Glomerular endothelial cell (primary cell): ENCODE results near the gene CHN2. TPM values are rescaled to one million over a fixed set of nuclear protein-coding genes. Genes with fewer than 3 reads are reported as not detected.

Experiments used
- DNase-seq: peaks from one replicate; pipeline ENCODE4 v3.0.0-alpha.2; 2011; ENCODE audit warnings: low read depth, low spot score; ENCODE audit errors: extremely low read depth
- total RNA-seq: library from RNA; depleted of rRNA; stranded (reverse); fragments of >200 nt; gene quantifications from 2 replicates; pipeline ENCODE4 v1.2.3, GENCODE V29; 2015

CHN2 gene
- total RNA-seq, 1 donor from 2014 or later = 6.9 TPM

GRCh38 chr7:29328811-29329210 is 134.2 kb downstream of the CHN2 start:
- no peak for DNase-seq

- DNase-seq = no peak
These were observed 135.1 kb downstream of the CHN2 start for GRCh38 chr7:29329686-29330085.

GRCh38 chr7:29330136-29330535 is 135.6 kb downstream of the CHN2 start:
- no peak for DNase-seq

DNA sequence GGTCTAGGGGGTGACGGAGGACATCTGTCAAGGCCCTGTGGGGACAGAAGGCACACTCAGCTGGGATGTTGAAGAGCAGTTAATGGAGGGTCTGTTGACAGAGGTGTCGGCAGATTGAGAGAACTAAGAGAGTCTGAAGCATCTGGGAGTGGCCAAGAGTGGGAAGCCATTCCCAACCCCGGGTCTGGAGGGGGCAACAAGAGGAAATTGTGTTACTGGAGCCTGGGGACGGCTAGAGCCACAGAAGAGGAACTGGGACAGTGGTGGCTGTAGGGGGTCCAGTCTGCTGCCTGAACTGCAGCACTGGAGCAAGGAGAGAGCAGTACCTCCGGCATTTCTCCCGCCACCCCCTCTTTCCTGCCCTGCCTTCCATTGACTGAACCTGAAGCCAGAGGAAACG is 136.6 kb downstream of the CHN2 start:
- no peak for DNase-seq

GRCh38 chr7:29332042-29332811 is 137.7 kb downstream of the CHN2 start:
- DNase-seq = no peak

GRCh38 chr7:29332875-29333855 is 138.6 kb downstream of the CHN2 start:
- no peak for DNase-seq

DNA sequence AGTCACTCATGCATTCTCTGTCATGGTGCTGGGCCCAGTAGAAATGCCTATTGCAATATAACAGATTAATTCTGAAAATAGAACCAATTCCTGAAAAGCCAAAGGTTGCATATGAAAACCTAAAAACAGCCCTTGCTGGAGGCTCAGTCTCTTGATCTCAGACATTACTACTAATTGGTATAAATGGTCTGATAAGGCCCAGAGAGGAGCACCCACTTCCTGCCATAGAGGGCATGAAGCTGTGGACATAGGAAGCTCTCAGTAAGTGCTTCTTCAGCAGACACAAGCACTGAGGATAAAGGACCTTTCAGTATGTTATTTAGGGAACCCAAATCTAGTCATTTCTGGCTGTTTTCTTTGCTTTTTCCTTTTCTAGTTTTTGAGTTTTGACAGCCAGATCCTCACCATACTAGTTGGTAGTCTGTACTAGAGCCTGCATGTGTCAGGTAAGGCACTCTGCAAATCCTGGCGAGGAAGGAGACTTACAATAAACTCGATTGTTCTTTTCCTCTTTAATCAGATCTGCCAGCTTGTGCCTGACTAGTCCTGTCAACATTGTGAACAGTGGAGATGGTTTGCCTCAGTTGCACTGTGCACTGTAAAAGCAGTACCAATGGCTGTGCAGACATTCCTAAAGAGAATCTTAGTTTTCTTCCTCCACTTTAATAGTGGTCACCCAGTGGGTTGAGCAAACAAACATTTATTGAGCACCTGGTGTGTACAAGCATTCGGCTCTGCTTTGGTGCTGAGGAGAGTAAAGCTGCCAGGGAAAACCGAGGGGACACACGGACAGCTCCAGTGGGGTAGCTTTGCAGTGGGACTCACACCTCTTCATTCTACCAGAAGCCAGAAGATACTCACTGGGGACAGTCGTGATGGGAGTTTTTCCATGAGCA is 140.9 kb downstream of the CHN2 start:
- no peak for DNase-seq

GRCh38 chr7:29337546-29338116 is 143.1 kb downstream of the CHN2 start:
- DNase-seq = no peak

DNA sequence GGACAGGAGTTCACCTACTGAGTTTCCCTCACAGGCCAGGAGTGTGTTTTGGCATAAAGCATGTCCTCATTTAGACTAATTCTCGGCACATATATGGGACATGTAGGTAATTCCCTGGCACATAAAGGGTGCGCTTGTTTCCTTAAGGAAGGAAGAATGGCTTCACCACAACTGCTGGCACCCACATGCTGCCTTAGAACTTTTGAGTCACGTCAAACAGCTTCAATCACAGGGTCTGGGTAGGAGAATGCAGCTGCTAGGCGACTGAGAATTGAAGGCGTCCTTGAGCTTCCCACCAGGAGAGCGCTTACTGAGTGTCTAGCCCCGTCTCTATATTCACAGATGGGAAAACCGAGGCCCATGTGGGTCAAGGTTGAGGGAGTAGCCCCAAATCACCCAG is 146.1 kb downstream of the CHN2 start:
- DNase-seq = no peak

GRCh38 chr7:29341156-29341555 is 146.6 kb downstream of the CHN2 start:
- no peak for DNase-seq

DNA sequence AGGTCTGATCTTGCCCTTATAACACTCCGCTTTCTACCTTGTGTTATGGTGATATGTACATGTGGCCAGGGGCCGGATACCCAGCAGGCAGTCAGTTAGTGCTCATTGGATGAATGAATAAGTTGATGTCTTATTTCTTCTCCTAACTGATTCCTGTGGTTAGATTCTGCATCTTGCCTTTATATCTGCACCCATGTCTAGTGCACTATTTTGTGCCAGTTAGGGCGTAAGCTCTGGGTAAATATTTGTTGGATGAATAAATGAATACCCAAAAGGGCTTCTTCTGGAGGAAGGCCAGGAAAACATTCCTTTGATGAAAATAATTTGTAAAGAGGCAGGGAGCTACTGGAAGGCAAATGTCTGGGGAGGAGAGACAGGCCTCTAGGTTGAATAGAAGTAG is 148.2 kb downstream of the CHN2 start:
- no peak for DNase-seq

GRCh38 chr7:29343399-29343798 is 148.8 kb downstream of the CHN2 start:
- no peak for DNase-seq

DNA sequence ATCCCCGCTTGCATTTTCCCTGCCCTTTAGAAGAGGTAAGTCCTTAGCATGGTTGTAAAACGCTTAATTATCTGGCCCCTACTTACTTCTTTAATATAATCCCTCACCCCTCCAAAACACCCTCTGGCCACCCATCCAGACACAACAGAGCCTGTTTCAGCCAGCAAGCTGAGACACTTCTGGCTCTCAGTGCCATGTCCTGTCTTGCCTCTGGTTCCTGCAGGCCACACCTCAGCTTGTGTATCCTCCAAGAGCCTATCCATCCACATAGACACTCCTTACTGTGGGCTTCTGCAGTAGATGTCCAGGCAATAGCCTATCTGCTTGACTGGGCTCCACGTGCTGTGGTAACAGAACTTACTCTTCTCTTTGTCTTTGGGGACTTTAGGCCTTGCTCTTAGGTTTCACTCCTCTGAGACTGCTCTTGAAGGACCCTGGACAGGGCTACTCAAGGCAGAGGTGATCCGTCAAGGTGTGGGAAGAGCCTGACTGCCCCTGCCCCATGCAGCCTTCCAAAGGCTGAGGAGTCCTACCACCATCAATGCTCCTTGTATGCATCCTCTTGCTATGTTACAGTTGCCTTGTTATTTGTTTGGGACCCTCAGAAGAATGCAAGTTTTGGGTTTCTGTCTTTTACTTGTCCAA is 149.9 kb downstream of the CHN2 start:
- DNase-seq = no peak

DNA sequence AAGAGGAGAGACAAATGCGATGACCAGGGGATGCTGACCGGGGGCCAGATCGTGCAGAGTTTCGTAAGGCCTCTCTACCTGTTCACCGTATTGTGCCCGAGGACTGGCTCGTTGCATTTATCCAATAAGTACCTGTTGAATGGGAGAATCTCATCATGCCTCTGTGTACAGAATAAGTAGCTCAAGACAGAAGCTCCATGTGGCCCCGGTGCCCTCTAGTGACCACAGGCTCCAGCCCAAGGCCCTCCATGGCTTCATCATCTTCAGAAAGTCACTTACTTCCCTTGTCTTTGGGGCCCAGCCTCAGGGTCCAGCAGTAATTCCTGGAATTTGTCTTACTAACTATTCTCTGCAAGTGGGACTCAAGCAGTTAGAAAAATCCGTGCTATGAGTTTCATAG is 151.0 kb downstream of the CHN2 start:
- no peak for DNase-seq

DNA sequence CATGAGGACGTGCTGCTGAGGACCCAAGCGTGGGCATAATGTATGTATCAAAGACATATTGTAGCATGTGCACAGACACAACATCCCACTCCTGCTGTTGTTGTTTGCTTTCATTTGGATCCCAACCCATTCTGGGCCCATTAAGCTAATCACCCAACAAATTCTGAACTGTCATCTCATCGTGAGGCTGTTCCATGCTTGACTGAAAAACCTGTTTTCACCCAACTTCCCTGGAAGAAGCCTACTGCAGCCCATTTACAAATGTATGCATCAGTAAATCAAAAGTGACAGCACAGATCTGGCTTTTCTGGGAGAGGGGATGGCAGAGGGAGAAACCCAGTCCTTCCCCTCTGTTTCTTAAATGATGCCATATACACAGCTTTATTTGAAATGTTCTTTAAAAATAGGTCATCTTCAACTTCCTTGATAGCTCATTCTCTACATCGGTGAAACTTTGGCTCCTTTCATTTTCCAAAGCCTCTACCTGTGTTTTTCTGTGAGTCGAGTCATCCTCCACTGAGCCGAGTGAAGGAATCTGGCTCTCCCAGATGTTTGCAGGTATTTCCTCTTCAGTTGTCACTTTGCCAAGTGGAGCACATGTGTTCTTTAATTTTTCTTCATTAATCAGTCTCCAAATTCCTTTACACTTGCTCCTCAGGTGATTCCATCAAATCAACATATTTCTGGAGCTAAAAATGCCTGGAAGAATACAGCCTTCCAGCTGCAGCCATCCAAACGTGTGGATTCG is 151.8 kb downstream of the CHN2 start:
- no peak for DNase-seq

- no peak for DNase-seq
These were observed 154.8 kb downstream of the CHN2 start for GRCh38 chr7:29349362-29349761.

DNA sequence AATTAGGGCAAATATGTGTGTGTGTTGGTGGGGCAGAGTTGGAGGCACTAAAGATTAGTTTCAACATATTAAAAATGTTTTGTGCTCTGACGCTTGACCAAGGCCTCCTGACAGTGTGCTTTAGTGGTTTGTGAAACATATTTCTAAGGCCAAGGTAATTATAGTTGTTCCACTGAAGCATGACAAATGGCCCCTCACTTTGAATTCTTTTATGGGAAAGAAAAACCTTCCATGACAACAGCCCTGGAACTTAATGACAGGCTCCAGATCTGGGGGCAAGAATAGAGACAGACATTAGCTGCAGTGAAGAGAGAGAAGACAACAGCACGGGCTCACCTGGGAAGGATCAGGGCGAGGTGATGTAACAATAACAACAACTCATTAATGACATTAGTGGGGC is 155.8 kb downstream of the CHN2 start:
- DNase-seq = no peak

DNA sequence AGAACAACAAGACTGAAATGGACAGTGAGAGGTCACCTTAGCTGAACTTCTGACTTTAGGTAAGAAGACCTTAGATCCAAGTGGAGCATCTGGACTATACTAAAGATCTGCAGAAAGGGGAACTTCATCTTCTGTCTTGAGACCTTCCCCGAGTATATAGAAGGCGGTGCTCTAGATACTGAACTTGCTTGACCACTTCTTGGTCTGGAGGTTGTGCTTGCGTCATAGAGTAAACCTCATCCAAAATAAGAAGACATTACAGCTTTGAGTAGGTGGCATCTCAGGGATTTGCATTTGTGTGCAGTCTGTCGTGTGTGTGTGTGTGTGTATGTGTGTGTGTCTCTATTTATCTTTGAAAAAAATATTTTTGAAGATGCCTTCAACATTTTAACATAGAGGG is 157.5 kb downstream of the CHN2 start:
- no peak for DNase-seq

DNA sequence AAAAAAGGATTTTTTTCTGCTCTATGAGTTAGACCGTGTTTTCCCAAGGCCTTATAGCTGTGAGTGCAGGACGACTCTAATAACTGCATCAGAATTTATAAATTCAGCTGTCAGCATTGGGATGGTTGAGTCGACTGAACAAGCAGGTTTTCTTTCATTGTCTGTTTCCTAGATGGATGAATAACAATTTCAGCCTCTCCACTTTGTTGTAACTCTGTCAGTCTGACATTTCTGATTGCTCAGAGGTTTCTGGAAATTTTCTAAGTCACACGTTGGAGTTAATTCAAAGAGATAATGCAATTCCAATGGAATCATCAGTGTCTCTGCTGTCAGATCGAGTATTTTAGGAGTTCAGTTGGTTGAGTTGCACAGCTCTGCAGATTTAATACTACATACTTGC is 159.2 kb downstream of the CHN2 start:
- DNase-seq = no peak
